Endodermal cell (in vitro differentiated cells): ENCODE data around the gene TMLHE. TPM values are rescaled to one million over a fixed set of nuclear protein-coding genes. Genes with fewer than 3 reads are reported as not detected.
"Not testable (repeated sequence)": the region's sequence is repeated elsewhere in the genome, so short reads cannot be mapped to it uniquely, and the experiment has no call there.

Experiments
- DNase-seq: peaks from one replicate; pipeline ENCODE4 v3.0.0-alpha.2; 2017
- H3K27ac ChIP-seq: 2 replicates; pipeline ENCODE4 v1.5.1; 2013; ENCODE audit warnings: mild to moderate bottlenecking, low read depth, low read length, moderate library complexity
- H3K27me3 ChIP-seq: 2 replicates; pipeline ENCODE4 v1.6.1; 2013; ENCODE audit warnings: mild to moderate bottlenecking, low read length, moderate library complexity; ENCODE audit not compliant: insufficient read depth, control insufficient read depth, poor library complexity, severe bottlenecking
- H3K36me3 ChIP-seq: 2 replicates; pipeline ENCODE4 v1.7.0; 2013; ENCODE audit warnings: mild to moderate bottlenecking, low read length, moderate library complexity; ENCODE audit not compliant: control insufficient read depth, insufficient read depth
- H3K4me1 ChIP-seq: one replicate; pipeline ENCODE4 v1.7.0; 2013; ENCODE audit warnings: low read length; ENCODE audit not compliant: control insufficient read depth, insufficient read depth
- H3K4me3 ChIP-seq: 2 replicates; pipeline ENCODE4 v1.5.1; 2013; ENCODE audit warnings: mild to moderate bottlenecking, low read length, moderate library complexity
- H3K9ac ChIP-seq: 2 replicates; pipeline ENCODE4 v1.6.1; 2013; ENCODE audit warnings: mild to moderate bottlenecking, low read length, moderate library complexity; ENCODE audit not compliant: poor library complexity, severe bottlenecking; ENCODE audit errors: extremely low read depth
- H3K9me3 ChIP-seq: 2 replicates; pipeline ENCODE4 v1.6.1; 2013; ENCODE audit warnings: mild to moderate bottlenecking, low read length, moderate library complexity; ENCODE audit not compliant: control insufficient read depth
- H3K27ac Mint-ChIP-seq: 2 replicates; pipeline ENCODE4 v1.8.0; 2020; ENCODE audit warnings: mixed read lengths
- H3K27me3 Mint-ChIP-seq: 2 replicates; pipeline ENCODE4 v1.8.0; 2021; ENCODE audit warnings: mild to moderate bottlenecking, mixed read lengths; ENCODE audit not compliant: insufficient read depth
- H3K36me3 Mint-ChIP-seq: 2 replicates; pipeline ENCODE4 v1.8.0; 2020; ENCODE audit warnings: low read depth, mixed read lengths
- H3K4me1 Mint-ChIP-seq: 2 replicates; pipeline ENCODE4 v1.8.0; 2020; ENCODE audit warnings: mixed read lengths
- H3K4me3 Mint-ChIP-seq: 2 replicates; pipeline ENCODE4 v1.8.0; 2020; ENCODE audit warnings: mild to moderate bottlenecking, moderate library complexity, mixed read lengths
- H3K9me3 Mint-ChIP-seq: 2 replicates; pipeline ENCODE4 v1.8.0; 2020; ENCODE audit warnings: mild to moderate bottlenecking, mixed read lengths
- CTCF ChIP-seq: fragments of 200-600 bp; sonication (generic); conservative IDR thresholded peaks from 2 replicates; pipeline ENCODE4 v1.5.0; 2021; ENCODE audit warnings: antibody characterized with exemption, mild to moderate bottlenecking
- WGBS, 2 experiments: methylation state at CpG; one replicate each; pipeline versions ENCODE4 v1.1.5 to v1.1.7; 2013; ENCODE audit warnings: missing lambda C conversion rate in 2 of 2, mixed read lengths in 1 of 2; ENCODE audit not compliant: insufficient coverage in 1 of 2, insufficient read length in 1 of 2; 5-methylcytosine and 5-hydroxymethylcytosine counted together
- total RNA-seq, 2 donors: library from RNA; stranded (reverse); fragmentation: NEBNext Ultra II Directional in 1 of 2; extraction: Animal tissue kit (Norgen Biotek cat#: 25700) in 1 of 2; gene quantifications; 2 replicates in 1 of 2; 3 replicates in 1 of 2; pipeline ENCODE4 v1.2.1, GENCODE V29; 2021

TMLHE gene
- total RNA-seq, 2 donors from 2014 or later = 20.5 to 24.1 TPM

- Mint-ChIP-seq H3K9me3 (peaks cover 59% of the 10 kb centered on the region), H3K4me3 (no peak overlapping the region), H3K27ac (no peak overlapping the region), H3K27me3 (no peaks in the 10 kb centered on the region), H3K36me3 (peaks cover 53% of the 10 kb centered on the region), H3K4me1 (no peaks in the 10 kb centered on the region)
- Histone ChIP-seq H3K27ac (no peak overlapping the region), H3K9me3 (peaks cover 19% of the 10 kb centered on the region), H3K36me3 (peaks cover 10% of the 10 kb centered on the region), H3K4me3 (no peak overlapping the region), H3K27me3 (no peaks in the 10 kb centered on the region), H3K9ac (no peak overlapping the region), H3K4me1 (no peaks in the 10 kb centered on the region)
- TF ChIP-seq CTCF = no peak
- DNase-seq = no peak
- 0% methylated on average over 1 of the region's 2 CpGs; no CpG with 5 or more reads in 1 of the 2 experiments for WGBS, 2 experiments
Observed at GRCh38 chrX:155544881-155545280, 67.9 kb downstream of the TMLHE start.

GRCh38 chrX:155535866-155536265, 76.9 kb downstream of the TMLHE start:
- Mint-ChIP-seq H3K4me1 (peaks cover 3% of the 10 kb centered on the region), H3K36me3 (peaks cover 16% of the 10 kb centered on the region), H3K4me3 (no peak overlapping the region), H3K9me3 (peaks cover 56% of the 10 kb centered on the region), H3K27ac (no peak overlapping the region), H3K27me3 (no peaks in the 10 kb centered on the region)
- H3K27me3 ChIP-seq = no peaks in the 10 kb centered on the region
- no peaks in the 10 kb centered on the region for H3K4me1 ChIP-seq
- H3K9ac ChIP-seq = no peak overlapping the region
- no peak overlapping the region for H3K27ac ChIP-seq
- TF ChIP-seq CTCF = no peak
- no peaks in the 10 kb centered on the region for H3K36me3 ChIP-seq
- 94% methylated on average over 1 of the region's 1 CpG; no CpG with 5 or more reads in 1 of the 2 experiments for WGBS, 2 experiments
- H3K9me3 ChIP-seq = no peaks in the 10 kb centered on the region
- no peak for DNase-seq
- H3K4me3 ChIP-seq = no peak overlapping the region

GRCh38 chrX:155534800-155535199, 78.0 kb downstream of the TMLHE start:
- Mint-ChIP-seq H3K36me3 (peaks cover 15% of the 10 kb centered on the region), H3K4me1 (peaks cover 3% of the 10 kb centered on the region), H3K4me3 (no peak overlapping the region), H3K9me3 (peaks cover 57% of the 10 kb centered on the region), H3K27ac (no peak overlapping the region), H3K27me3 (no peaks in the 10 kb centered on the region)
- H3K27me3 ChIP-seq = no peaks in the 10 kb centered on the region
- H3K4me1 ChIP-seq = no peaks in the 10 kb centered on the region
- H3K9ac ChIP-seq = no peak overlapping the region
- H3K36me3 ChIP-seq = peaks cover 3% of the 10 kb centered on the region
- no peaks in the 10 kb centered on the region for H3K9me3 ChIP-seq
- no peak overlapping the region for H3K4me3 ChIP-seq
- no peak for DNase-seq
- peak; percentile 58 for TF ChIP-seq CTCF
- H3K27ac ChIP-seq = no peak overlapping the region

- WGBS, 2 experiments = 92% methylated on average over 2 of the region's 2 CpGs; no CpG with 5 or more reads in 1 of the 2 experiments
- H3K27me3 Mint-ChIP-seq, H3K9ac ChIP-seq, H3K4me1 Mint-ChIP-seq, DNase-seq, H3K27ac Mint-ChIP-seq, H3K4me3 ChIP-seq, H3K4me3 Mint-ChIP-seq, H3K27ac ChIP-seq, H3K27me3 ChIP-seq, H3K4me1 ChIP-seq: not testable (repeated sequence)
- Mint-ChIP-seq H3K9me3 (peaks cover 84% of the 10 kb centered on the region), H3K36me3 (peaks cover 65% of the 10 kb centered on the region)
- Histone ChIP-seq H3K36me3 (peaks cover 32% of the 10 kb centered on the region), H3K9me3 (peaks cover 51% of the 10 kb centered on the region)
Observed at GRCh38 chrX:155527023-155527422, 85.7 kb downstream of the TMLHE start.
